ENCODE data around the gene MCAT. TPM values are rescaled to one million over a fixed set of nuclear protein-coding genes. Genes with fewer than 3 reads are reported as not detected.

Gene MCAT
- polyA plus RNA-seq, 1 donor, result 15.6 TPM

GRCh38 chr22:43182726-43183125 is 39.5 kb upstream of the MCAT start:
- H3K27ac ChIP-seq (ENCODE audit: low read length), result no peak overlapping the region
- no CpG with 5 or more reads among the region's 17 CpGs for WGBS (ENCODE audit: insufficient coverage, low lambda C conversion rate)
- H3K36me3 ChIP-seq (ENCODE audit: control insufficient read depth, insufficient read depth, low read length), result peaks cover 48% of the 10 kb centered on the region
- peaks cover 14% of the 10 kb centered on the region for H3K4me1 ChIP-seq (ENCODE audit: control insufficient read depth, insufficient read depth, low read length)
- DNase-seq, result no peak
- no peaks in the 10 kb centered on the region for H3K27me3 ChIP-seq (ENCODE audit: control insufficient read depth, insufficient read depth, low read length)
- no peak overlapping the region for H3K4me3 ChIP-seq (ENCODE audit: low read length)
- H3K9me3 ChIP-seq (ENCODE audit: control insufficient read depth, low read depth, low read length), result peaks cover 2% of the 10 kb centered on the region

DNA sequence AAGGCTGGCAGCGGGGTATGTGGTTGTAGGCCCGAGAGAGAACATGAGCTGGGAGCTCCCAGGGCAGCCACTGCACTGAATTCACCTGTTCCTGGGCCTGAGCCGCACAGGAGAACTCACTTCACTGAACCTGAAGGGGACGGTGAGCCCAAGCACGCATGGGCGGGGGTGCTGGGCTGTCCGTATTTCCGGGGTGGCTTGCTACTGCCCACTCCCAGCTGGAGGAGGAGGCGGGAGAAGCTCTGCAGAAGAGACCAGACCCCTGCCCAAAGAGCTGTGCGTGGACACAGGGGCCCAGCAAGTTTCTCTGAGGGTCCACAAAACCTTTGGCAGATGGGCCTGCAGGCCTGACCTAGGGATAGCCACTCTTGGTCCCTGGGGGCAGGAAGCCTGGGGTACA is 38.9 kb upstream of the MCAT start:
- H3K27ac ChIP-seq (ENCODE audit: low read length), result no peak overlapping the region
- H3K9me3 ChIP-seq (ENCODE audit: control insufficient read depth, low read depth, low read length), result no peaks in the 10 kb centered on the region
- WGBS (ENCODE audit: insufficient coverage, low lambda C conversion rate), result no CpG with 5 or more reads among the region's 10 CpGs
- H3K4me3 ChIP-seq (ENCODE audit: low read length), result no peak overlapping the region
- peaks cover 14% of the 10 kb centered on the region for H3K4me1 ChIP-seq (ENCODE audit: control insufficient read depth, insufficient read depth, low read length)
- no peak for DNase-seq
- peaks cover 52% of the 10 kb centered on the region for H3K36me3 ChIP-seq (ENCODE audit: control insufficient read depth, insufficient read depth, low read length)
- H3K27me3 ChIP-seq (ENCODE audit: control insufficient read depth, insufficient read depth, low read length), result no peaks in the 10 kb centered on the region

GRCh38 chr22:43181321-43182076 is 38.3 kb upstream of the MCAT start:
- Histone ChIP-seq H3K36me3 (ENCODE audit: control insufficient read depth, insufficient read depth, low read length) (peaks cover 53% of the 10 kb centered on the region), H3K4me3 (ENCODE audit: low read length) (no peak overlapping the region), H3K4me1 (ENCODE audit: control insufficient read depth, insufficient read depth, low read length) (peaks cover 14% of the 10 kb centered on the region), H3K27me3 (ENCODE audit: control insufficient read depth, insufficient read depth, low read length) (no peaks in the 10 kb centered on the region), H3K27ac (ENCODE audit: low read length) (no peak overlapping the region), H3K9me3 (ENCODE audit: control insufficient read depth, low read depth, low read length) (no peaks in the 10 kb centered on the region)
- no peak for DNase-seq
- 100% methylated on average over 1 of the region's 13 CpGs for WGBS (ENCODE audit: insufficient coverage, low lambda C conversion rate)

DNA sequence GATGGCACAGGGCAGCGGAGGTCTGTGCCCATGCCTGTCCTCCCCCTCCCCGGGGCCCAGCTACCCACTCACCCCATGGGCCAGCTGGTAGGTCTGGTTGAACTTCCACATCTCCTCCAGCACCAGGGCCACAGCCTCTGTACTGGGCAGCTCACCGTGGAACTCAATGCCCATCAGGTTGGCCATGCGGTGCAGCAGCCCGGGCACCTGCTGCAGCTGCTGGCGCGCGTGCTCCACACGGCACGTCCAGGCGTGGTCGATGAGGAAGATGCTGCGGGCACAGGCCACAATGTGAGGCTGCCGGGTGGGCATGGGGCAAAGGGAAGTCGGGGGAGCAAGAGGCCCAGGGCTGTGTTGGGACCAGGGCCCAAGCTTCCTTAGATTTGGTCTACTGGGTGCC is 37.5 kb upstream of the MCAT start:
- H3K36me3 ChIP-seq (ENCODE audit: control insufficient read depth, insufficient read depth, low read length), result peaks cover 59% of the 10 kb centered on the region
- no peaks in the 10 kb centered on the region for H3K27me3 ChIP-seq (ENCODE audit: control insufficient read depth, insufficient read depth, low read length)
- no CpG with 5 or more reads among the region's 15 CpGs for WGBS (ENCODE audit: insufficient coverage, low lambda C conversion rate)
- H3K4me1 ChIP-seq (ENCODE audit: control insufficient read depth, insufficient read depth, low read length), result peaks cover 10% of the 10 kb centered on the region
- H3K27ac ChIP-seq (ENCODE audit: low read length), result no peak overlapping the region
- no peaks in the 10 kb centered on the region for H3K9me3 ChIP-seq (ENCODE audit: control insufficient read depth, low read depth, low read length)
- DNase-seq, result no peak
- no peak overlapping the region for H3K4me3 ChIP-seq (ENCODE audit: low read length)

DNA sequence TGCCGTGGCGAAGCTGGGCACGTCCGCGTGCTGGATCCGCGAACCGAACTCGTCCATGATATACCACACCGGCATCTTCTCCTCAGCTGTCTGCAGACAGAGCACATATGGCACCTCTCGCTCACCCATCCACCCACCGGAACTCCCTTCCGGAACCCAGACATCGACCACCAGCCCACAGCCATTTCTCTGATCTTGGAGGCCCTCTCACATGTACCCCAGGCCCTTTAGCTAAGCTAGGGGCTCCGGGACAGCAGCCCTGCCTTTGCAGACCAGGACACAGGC is 36.7 kb upstream of the MCAT start:
- peaks cover 8% of the 10 kb centered on the region for H3K4me1 ChIP-seq (ENCODE audit: control insufficient read depth, insufficient read depth, low read length)
- H3K27ac ChIP-seq (ENCODE audit: low read length), result no peak overlapping the region
- H3K9me3 ChIP-seq (ENCODE audit: control insufficient read depth, low read depth, low read length), result no peaks in the 10 kb centered on the region
- peaks cover 67% of the 10 kb centered on the region for H3K36me3 ChIP-seq (ENCODE audit: control insufficient read depth, insufficient read depth, low read length)
- WGBS (ENCODE audit: insufficient coverage, low lambda C conversion rate), result no CpG with 5 or more reads among the region's 15 CpGs
- DNase-seq, result no peak
- no peak overlapping the region for H3K4me3 ChIP-seq (ENCODE audit: low read length)
- no peaks in the 10 kb centered on the region for H3K27me3 ChIP-seq (ENCODE audit: control insufficient read depth, insufficient read depth, low read length)

- WGBS (ENCODE audit: insufficient coverage, low lambda C conversion rate), result no CpG with 5 or more reads among the region's 25 CpGs
Measured at GRCh38 chr22:43179146-43179910, 36.1 kb upstream of the MCAT start.

GRCh38 chr22:43177479-43177878 is 34.3 kb upstream of the MCAT start:
- no peak for DNase-seq
- H3K9me3 ChIP-seq (ENCODE audit: control insufficient read depth, low read depth, low read length), result no peaks in the 10 kb centered on the region
- H3K4me3 ChIP-seq (ENCODE audit: low read length), result no peak overlapping the region
- no peaks in the 10 kb centered on the region for H3K27me3 ChIP-seq (ENCODE audit: control insufficient read depth, insufficient read depth, low read length)
- no peak overlapping the region for H3K27ac ChIP-seq (ENCODE audit: low read length)
- no peaks in the 10 kb centered on the region for H3K4me1 ChIP-seq (ENCODE audit: control insufficient read depth, insufficient read depth, low read length)
- H3K36me3 ChIP-seq (ENCODE audit: control insufficient read depth, insufficient read depth, low read length), result peaks cover 81% of the 10 kb centered on the region
- no CpG with 5 or more reads among the region's 7 CpGs for WGBS (ENCODE audit: insufficient coverage, low lambda C conversion rate)

More at GRCh38 chr22:43179146-43179910, 36.1 kb upstream of the MCAT start:
- Histone ChIP-seq H3K27me3 (ENCODE audit: control insufficient read depth, insufficient read depth, low read length) (no peaks in the 10 kb centered on the region), H3K36me3 (ENCODE audit: control insufficient read depth, insufficient read depth, low read length) (peaks cover 72% of the 10 kb centered on the region), H3K9me3 (ENCODE audit: control insufficient read depth, low read depth, low read length) (no peaks in the 10 kb centered on the region), H3K4me3 (ENCODE audit: low read length) (no peak overlapping the region), H3K27ac (ENCODE audit: low read length) (no peak overlapping the region), H3K4me1 (ENCODE audit: control insufficient read depth, insufficient read depth, low read length) (peaks cover 8% of the 10 kb centered on the region)
- DNase-seq, result no peak

- H3K36me3 ChIP-seq (ENCODE audit: control insufficient read depth, insufficient read depth, low read length), result peaks cover 79% of the 10 kb centered on the region
- H3K4me1 ChIP-seq (ENCODE audit: control insufficient read depth, insufficient read depth, low read length), result no peaks in the 10 kb centered on the region
- H3K9me3 ChIP-seq (ENCODE audit: control insufficient read depth, low read depth, low read length), result no peaks in the 10 kb centered on the region
- no peak overlapping the region for H3K27ac ChIP-seq (ENCODE audit: low read length)
- WGBS (ENCODE audit: insufficient coverage, low lambda C conversion rate), result no CpG with 5 or more reads among the region's 15 CpGs
- no peak overlapping the region for H3K4me3 ChIP-seq (ENCODE audit: low read length)
- no peak for DNase-seq
- no peaks in the 10 kb centered on the region for H3K27me3 ChIP-seq (ENCODE audit: control insufficient read depth, insufficient read depth, low read length)
Measured at GRCh38 chr22:43176090-43176489, 32.9 kb upstream of the MCAT start.

DNA sequence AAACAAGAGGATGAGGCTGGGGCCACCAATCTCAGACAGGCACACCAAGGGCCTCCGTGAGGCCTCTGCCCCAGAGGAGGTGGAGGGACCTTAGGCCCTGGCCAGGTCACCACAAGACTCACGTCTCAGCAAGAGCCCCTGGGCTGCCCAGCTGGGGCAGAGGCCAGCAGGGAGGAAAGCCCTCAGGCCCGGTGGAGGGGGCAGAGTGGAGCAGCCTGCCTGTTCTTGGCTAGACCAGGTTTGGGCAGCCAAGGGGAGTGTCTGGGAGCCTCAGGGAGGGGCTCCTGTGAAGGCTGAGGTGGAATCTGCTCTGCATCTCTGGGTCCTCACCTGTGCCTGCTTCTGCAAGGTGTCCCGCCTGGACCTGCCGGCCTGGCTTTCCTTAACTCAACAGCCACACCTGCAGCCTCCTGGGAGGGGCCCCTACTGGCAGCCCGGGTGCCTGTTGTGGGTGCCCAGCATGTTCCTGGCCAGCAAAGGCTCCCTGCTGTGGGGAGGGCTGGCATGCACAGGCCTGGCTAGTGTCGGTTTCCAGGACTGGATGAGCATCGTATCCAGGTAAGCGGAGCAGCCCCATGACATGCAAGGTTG is 31.8 kb upstream of the MCAT start:
- DNase-seq, result no peak
- Histone ChIP-seq H3K9me3 (ENCODE audit: control insufficient read depth, low read depth, low read length) (no peaks in the 10 kb centered on the region), H3K27me3 (ENCODE audit: control insufficient read depth, insufficient read depth, low read length) (no peaks in the 10 kb centered on the region), H3K4me3 (ENCODE audit: low read length) (no peak overlapping the region), H3K36me3 (ENCODE audit: control insufficient read depth, insufficient read depth, low read length) (peaks cover 78% of the 10 kb centered on the region), H3K27ac (ENCODE audit: low read length) (no peak overlapping the region), H3K4me1 (ENCODE audit: control insufficient read depth, insufficient read depth, low read length) (no peaks in the 10 kb centered on the region)
- no CpG with 5 or more reads among the region's 9 CpGs for WGBS (ENCODE audit: insufficient coverage, low lambda C conversion rate)

DNA sequence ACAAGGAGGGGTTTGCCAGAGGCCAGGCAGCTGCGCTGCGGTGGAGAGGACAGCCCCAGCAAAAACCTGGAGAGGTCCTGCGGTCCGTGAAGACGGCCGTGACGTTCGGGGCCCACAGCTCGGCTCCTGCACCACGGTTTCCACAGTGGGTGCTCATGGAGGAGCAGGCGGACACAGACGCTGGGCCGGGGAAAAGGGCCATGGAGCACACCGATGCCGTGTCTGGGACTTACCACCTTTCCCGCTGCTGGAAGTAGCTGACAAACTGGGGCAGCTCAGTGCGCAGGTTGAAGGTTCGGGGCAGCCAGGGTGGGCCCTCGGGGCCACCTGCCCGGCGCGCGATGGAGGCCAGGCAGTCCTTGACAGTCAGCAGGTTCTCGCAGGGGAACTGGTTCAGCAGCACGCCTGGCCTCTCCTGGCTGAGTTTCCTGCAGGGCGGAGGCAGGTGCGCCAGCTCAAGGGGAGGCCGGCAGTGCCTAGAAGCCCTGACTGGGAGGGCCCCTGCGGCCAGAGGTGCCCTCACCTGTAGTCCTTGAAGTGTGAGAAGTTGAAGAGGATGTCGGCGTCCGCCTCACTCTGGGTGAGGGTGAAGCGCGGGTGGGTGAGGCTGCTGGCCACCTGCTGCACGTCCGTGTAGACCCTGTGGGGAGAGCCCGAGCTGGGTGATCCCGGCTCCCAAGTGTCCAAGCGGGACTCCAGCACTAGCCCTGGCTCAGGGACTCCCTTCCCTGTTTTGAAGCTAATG is 30.9 kb upstream of the MCAT start:
- no peaks in the 10 kb centered on the region for H3K9me3 ChIP-seq (ENCODE audit: control insufficient read depth, low read depth, low read length)
- no peaks in the 10 kb centered on the region for H3K27me3 ChIP-seq (ENCODE audit: control insufficient read depth, insufficient read depth, low read length)
- no peak overlapping the region for H3K27ac ChIP-seq (ENCODE audit: low read length)
- WGBS (ENCODE audit: insufficient coverage, low lambda C conversion rate), result 100% methylated on average over 1 of the region's 39 CpGs
- H3K4me3 ChIP-seq (ENCODE audit: low read length), result no peak overlapping the region
- H3K4me1 ChIP-seq (ENCODE audit: control insufficient read depth, insufficient read depth, low read length), result no peaks in the 10 kb centered on the region
- DNase-seq, result no peak
- peaks cover 76% of the 10 kb centered on the region for H3K36me3 ChIP-seq (ENCODE audit: control insufficient read depth, insufficient read depth, low read length)

All from large intestine (tissue), 3 donors.